Right lobe of liver (tissue), 6 donors: ENCODE measurements around the gene C11orf71. TPM values are rescaled to one million over a fixed set of nuclear protein-coding genes. Genes with fewer than 3 reads are reported as not detected.
A peak's percentile ranks its signal among the peaks of the same experiment; 100 is the strongest.

Experiments used
- ATAC-seq, 4 donors: fragments of 200-7000 bp; cut with Tn5 transposase; one replicate each; pipeline ENCODE4 v1.9.1; 2020; ENCODE audit warnings: mild to moderate bottlenecking in 4 of 4, moderate library complexity in 4 of 4
- DNase-seq, 3 donors: peaks; one replicate each; pipeline ENCODE4 v3.0.0-alpha.2; 2020
- H3K27ac ChIP-seq, 3 donors: fragments of 200-600 bp; one replicate each; pipeline ENCODE4 v1.8.0; 2022
- H3K27me3 ChIP-seq, 2 donors: fragments of 200-600 bp; one replicate each; pipeline ENCODE4 v1.8.0; 2022
- H3K36me3 ChIP-seq, 4 donors: fragments of 200-600 bp; sonication (generic) in 1 of 4; one replicate each; pipeline versions ENCODE4 v1.5.1 to v1.8.0; 2017 to 2022; ENCODE audit warnings: control low read depth in 1 of 4
- H3K4me1 ChIP-seq, 4 donors: fragments of 200-600 bp; sonication (generic) in 1 of 4; one replicate each; pipeline versions ENCODE4 v1.5.1 to v1.8.0; 2017 to 2022; ENCODE audit warnings: control low read depth in 1 of 4
- H3K4me3 ChIP-seq, 3 donors: fragments of 200-600 bp; one replicate each; pipeline ENCODE4 v1.8.0; 2022
- H3K9me3 ChIP-seq, 4 donors: fragments of 200-600 bp; sonication (generic) in 1 of 4; one replicate each; pipeline versions ENCODE4 v1.5.1 to v1.8.0; 2017 to 2022; ENCODE audit warnings: control low read depth in 1 of 4
- CTCF ChIP-seq, 4 donors: fragments of 200-600 bp in 3 of 4; fragments of 450-650 bp in 1 of 4; IDR thresholded peaks; one replicate each; pipeline versions ENCODE4 v1.5.1 to v1.8.0; 2016 to 2022; ENCODE audit warnings: antibody characterized with exemption in 4 of 4, mild to moderate bottlenecking in 2 of 4
- POLR2A ChIP-seq: fragments of 450-650 bp; IDR thresholded peaks from one replicate; pipeline ENCODE4 v1.6.1; 2017; ENCODE audit warnings: antibody characterized with exemption, mild to moderate bottlenecking
- WGBS: methylation state at CpG from one replicate; pipeline ENCODE4 v1.1.6; 2018; ENCODE audit warnings: low coverage, low lambda C conversion rate; ENCODE audit not compliant: insufficient coverage; ENCODE audit errors: missing lambda C conversion rate; 5-methylcytosine and 5-hydroxymethylcytosine counted together
- intact Hi-C, 2 donors: fragments of 100-400 bp; cut with DNase I; formaldehyde crosslinking; loops; one replicate each; pipeline versions ENCODE4 v1.11.2 to v1.14.1; 2022
- total RNA-seq, 6 experiments: library from RNA; depleted of rRNA in 2 of 6; stranded (reverse); fragments of >200 nt in 2 of 6; fragmentation: NEBNext Ultra II Directional in 3 of 6; extraction: Animal tissue kit (Norgen Biotek cat#: 25700) in 3 of 6; gene quantifications; one replicate each; pipeline versions ENCODE4 v1.1.0 to v1.2.4, GENCODE V29; 2016 to 2023
- donor health status: DM: no; HTN: yes; CAD: no.
- donor health status: DM: no; HTN: no; CAD: no.
- donor health status: DM: no; HTN: no; CAD: no.
- donor health status: DM: no; HTN: yes; CAD: no.
- donor health status: DM: no; HTN: yes; CAD: no.

The C11orf71 gene
- total RNA-seq, 6 experiments from 2014 or later: 4.9 to 13.4 (median 8.6) TPM

DNA sequence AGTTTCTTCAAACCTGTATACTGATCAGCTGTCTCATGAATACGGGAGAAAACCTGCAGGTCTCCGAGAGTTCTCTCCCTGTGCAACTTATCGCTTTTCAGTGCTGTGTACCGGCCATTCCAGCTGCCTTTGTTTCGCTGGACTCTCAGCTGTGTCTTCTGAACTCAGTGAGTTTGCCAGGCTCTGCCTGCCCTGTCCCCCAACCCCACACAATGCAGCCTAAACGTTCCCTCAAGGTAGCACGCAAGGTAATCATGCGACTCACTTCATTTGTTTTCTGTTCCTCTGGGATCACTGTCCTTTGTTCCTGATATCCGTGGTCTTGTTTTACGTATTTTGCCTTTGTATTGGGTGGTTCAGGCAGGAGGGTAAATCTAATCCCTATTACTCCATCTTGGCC is 13.6 kb upstream of the C11orf71 start:
- DNase-seq (no peak), ATAC-seq (no peak)
- TF ChIP-seq CTCF (IDR thresholded peaks at IDR 0.05): no peak
- no peak for TF ChIP-seq POLR2A
- H3K4me3 ChIP-seq: no peak overlapping the region
- H3K27me3 ChIP-seq: no peaks in the 10 kb centered on the region
- H3K36me3 ChIP-seq: peaks cover 0 to 12% (median under 1%) of the 10 kb centered on the region in 4 donors
- WGBS: 82% methylated on average over 10 of the region's 10 CpGs
- intact Hi-C loops: no loop called here
- H3K27ac ChIP-seq: no peak overlapping the region
- H3K9me3 ChIP-seq: no peaks in the 10 kb centered on the region
- H3K4me1 ChIP-seq: no peaks in the 10 kb centered on the region

DNA sequence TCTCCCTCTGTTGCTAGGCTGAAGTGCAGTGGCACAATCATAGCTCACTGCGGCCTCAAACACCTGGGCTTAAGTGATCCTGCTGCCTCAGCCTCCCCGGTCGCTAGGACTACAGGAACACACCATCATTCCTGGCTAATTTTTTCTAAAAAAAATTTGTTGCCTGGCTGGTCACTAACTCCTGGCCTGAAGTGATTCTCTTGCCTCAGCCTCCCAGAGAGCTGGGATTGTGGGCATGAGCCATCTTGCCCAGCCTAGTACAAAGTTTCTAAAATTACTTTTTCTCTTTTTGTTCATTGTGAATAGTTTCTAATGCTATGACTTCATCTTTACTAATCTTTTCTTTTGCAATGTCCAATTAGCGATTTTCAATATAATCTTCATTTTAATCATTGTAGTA is 12.6 kb upstream of the C11orf71 start:
- Histone ChIP-seq H3K36me3 (peaks cover 0 to 21% (median 4%) of the 10 kb centered on the region in 4 donors), H3K27me3 (no peaks in the 10 kb centered on the region)
- intact Hi-C loops: no loop called here

DNA sequence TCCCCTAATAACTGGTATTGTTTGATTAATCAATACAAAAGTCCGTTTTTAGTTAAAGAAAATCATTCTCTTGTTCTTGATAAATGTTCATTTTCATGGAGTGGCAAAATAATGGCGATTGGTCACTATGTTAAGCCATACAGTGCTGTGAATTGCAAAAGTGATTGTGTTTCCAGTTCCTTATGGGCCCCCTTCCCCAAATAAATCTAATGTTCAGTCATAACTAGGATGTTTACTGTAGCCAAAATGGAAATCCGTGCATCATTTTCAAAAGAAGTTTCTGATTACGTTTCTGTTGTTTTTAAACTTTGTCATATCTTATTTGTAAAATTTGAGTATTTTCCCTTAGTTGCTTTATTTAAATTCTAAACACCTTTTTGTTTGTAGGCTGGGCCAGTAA is 1.0 kb upstream of the C11orf71 start:
- no peaks in the 10 kb centered on the region for H3K27me3 ChIP-seq
- WGBS: 0% methylated on average over 4 of the region's 4 CpGs
- TF ChIP-seq POLR2A (no peak), CTCF (IDR thresholded peaks at IDR 0.05) (no peak)
- peaks cover 0 to 47% (median 6%) of the 10 kb centered on the region in 4 donors for H3K4me1 ChIP-seq
- DNase-seq (no peak), ATAC-seq (no peak)
- H3K9me3 ChIP-seq: no peaks in the 10 kb centered on the region
- H3K4me3 ChIP-seq: peak overlapping the region; percentile 56 to 78 (median 64)
- peak overlapping the region; percentile 97 to 99 (median 97) for H3K27ac ChIP-seq
- intact Hi-C loops: no loop called here
- H3K36me3 ChIP-seq: peaks cover 0 to 8% (median 4%) of the 10 kb centered on the region in 4 donors

More for the DNA sequence above, 12.6 kb upstream of the C11orf71 start:
- no peak overlapping the region for H3K27ac ChIP-seq
- 98% methylated on average over 4 of the region's 4 CpGs for WGBS
- no peak for ATAC-seq
- TF ChIP-seq POLR2A (no peak), CTCF (IDR thresholded peaks at IDR 0.05) (no peak)
- H3K4me3 ChIP-seq: no peak overlapping the region
- no peaks in the 10 kb centered on the region for H3K4me1 ChIP-seq
- no peaks in the 10 kb centered on the region for H3K9me3 ChIP-seq
- no peak for DNase-seq

GRCh38 chr11:114400915-114401223 is 558 bp upstream of the C11orf71 start:
- TF ChIP-seq CTCF (IDR thresholded peaks at IDR 0.05): no peak
- TF ChIP-seq POLR2A: no peak
- 0% methylated on average over 8 of the region's 8 CpGs for WGBS
- intact Hi-C loops: no loop called here
- DNase-seq (no peak), ATAC-seq (no peak)
- peak overlapping the region; percentile 56 to 78 (median 64) for H3K4me3 ChIP-seq
- peak overlapping the region; percentile 97 to 99 (median 97) for H3K27ac ChIP-seq
- H3K4me1 ChIP-seq: peaks cover 0 to 47% (median 6%) of the 10 kb centered on the region in 4 donors
- no peaks in the 10 kb centered on the region for H3K9me3 ChIP-seq
- no peaks in the 10 kb centered on the region for H3K27me3 ChIP-seq
- peaks cover 0 to 3% (median 1%) of the 10 kb centered on the region in 4 donors for H3K36me3 ChIP-seq
